ENCODE measurements around the gene MIXL1. TPM values are rescaled to one million over a fixed set of nuclear protein-coding genes. Genes with fewer than 3 reads are reported as not detected.
A peak's percentile ranks its signal among the peaks of the same experiment; 100 is the strongest.

The MIXL1 gene
- total RNA-seq, 1 experiment from 2014 or later: not detected

- Histone ChIP-seq H3K36me3 (no peaks in the 10 kb centered on the region), H3K27me3 (no peaks in the 10 kb centered on the region), H3K4me3 (no peak overlapping the region), H3K9me3 (no peaks in the 10 kb centered on the region)
- no peak for DNase-seq
Observed at GRCh38 chr1:226209307-226210059, 14.0 kb upstream of the MIXL1 start.

GRCh38 chr1:226210571-226211176 is 12.8 kb upstream of the MIXL1 start:
- Histone ChIP-seq H3K36me3 (no peaks in the 10 kb centered on the region), H3K9me3 (no peaks in the 10 kb centered on the region), H3K4me3 (no peak overlapping the region), H3K27me3 (no peaks in the 10 kb centered on the region)
- DNase-seq: no peak

- no peaks in the 10 kb centered on the region for H3K9me3 ChIP-seq
- no peak for DNase-seq
Observed at GRCh38 chr1:226211181-226211821, 12.2 kb upstream of the MIXL1 start.

GRCh38 chr1:226212545-226212944 is 10.9 kb upstream of the MIXL1 start:
- H3K9me3 ChIP-seq: no peaks in the 10 kb centered on the region
- no peaks in the 10 kb centered on the region for H3K36me3 ChIP-seq
- DNase-seq: no peak
- H3K27me3 ChIP-seq: no peaks in the 10 kb centered on the region
- no peak overlapping the region for H3K4me3 ChIP-seq

More at GRCh38 chr1:226211181-226211821, 12.2 kb upstream of the MIXL1 start:
- no peak overlapping the region for H3K4me3 ChIP-seq
- no peaks in the 10 kb centered on the region for H3K36me3 ChIP-seq
- no peaks in the 10 kb centered on the region for H3K27me3 ChIP-seq

GRCh38 chr1:226215239-226215638 is 8.2 kb upstream of the MIXL1 start:
- Histone ChIP-seq H3K36me3 (no peaks in the 10 kb centered on the region), H3K9me3 (no peaks in the 10 kb centered on the region), H3K4me3 (no peak overlapping the region), H3K27me3 (no peaks in the 10 kb centered on the region)
- no peak for DNase-seq

GRCh38 chr1:226216056-226216455 is 7.4 kb upstream of the MIXL1 start:
- Histone ChIP-seq H3K27me3 (no peaks in the 10 kb centered on the region), H3K9me3 (no peaks in the 10 kb centered on the region), H3K4me3 (no peak overlapping the region), H3K36me3 (no peaks in the 10 kb centered on the region)
- DNase-seq: no peak

- no peak for DNase-seq
- Histone ChIP-seq H3K4me3 (no peak overlapping the region), H3K36me3 (no peaks in the 10 kb centered on the region), H3K9me3 (no peaks in the 10 kb centered on the region), H3K27me3 (no peaks in the 10 kb centered on the region)
Observed at GRCh38 chr1:226217273-226217672, 6.2 kb upstream of the MIXL1 start.

GRCh38 chr1:226220473-226221189 is 2.8 kb upstream of the MIXL1 start:
- DNase-seq: no peak
- Histone ChIP-seq H3K36me3 (no peaks in the 10 kb centered on the region), H3K9me3 (no peaks in the 10 kb centered on the region)

GRCh38 chr1:226222686-226223085 is 778 bp upstream of the MIXL1 start:
- no peak for DNase-seq
- Histone ChIP-seq H3K36me3 (no peaks in the 10 kb centered on the region), H3K9me3 (no peaks in the 10 kb centered on the region), H3K27me3 (no peaks in the 10 kb centered on the region), H3K4me3 (no peak overlapping the region)

More at GRCh38 chr1:226220473-226221189, 2.8 kb upstream of the MIXL1 start:
- no peak overlapping the region for H3K4me3 ChIP-seq
- H3K27me3 ChIP-seq: no peaks in the 10 kb centered on the region

GRCh38 chr1:226223786-226224244 is 351 bp downstream of the MIXL1 start:
- peak; percentile 16 for DNase-seq
- H3K27me3 ChIP-seq: no peaks in the 10 kb centered on the region

GRCh38 chr1:226226601-226227000 is 3.1 kb downstream of the MIXL1 start:
- DNase-seq: no peak
- no peaks in the 10 kb centered on the region for H3K36me3 ChIP-seq
- no peaks in the 10 kb centered on the region for H3K27me3 ChIP-seq
- H3K4me3 ChIP-seq: no peak overlapping the region
- H3K9me3 ChIP-seq: no peaks in the 10 kb centered on the region

More at GRCh38 chr1:226223786-226224244, 351 bp downstream of the MIXL1 start:
- Histone ChIP-seq H3K9me3 (no peaks in the 10 kb centered on the region), H3K4me3 (peak overlapping the region; percentile 36), H3K36me3 (no peaks in the 10 kb centered on the region)

GRCh38 chr1:226233293-226233692 is 9.8 kb downstream of the MIXL1 start:
- peaks cover 16% of the 10 kb centered on the region for H3K36me3 ChIP-seq
- DNase-seq: no peak
- H3K9me3 ChIP-seq: no peaks in the 10 kb centered on the region
- H3K27me3 ChIP-seq: no peaks in the 10 kb centered on the region
- no peak overlapping the region for H3K4me3 ChIP-seq

GRCh38 chr1:226233806-226234205 is 10.3 kb downstream of the MIXL1 start:
- no peaks in the 10 kb centered on the region for H3K9me3 ChIP-seq
- peaks cover 16% of the 10 kb centered on the region for H3K36me3 ChIP-seq
- no peak for DNase-seq
- H3K27me3 ChIP-seq: no peaks in the 10 kb centered on the region
- H3K4me3 ChIP-seq: no peak overlapping the region

- Histone ChIP-seq H3K9me3 (no peaks in the 10 kb centered on the region), H3K4me3 (no peak overlapping the region), H3K36me3 (peaks cover 16% of the 10 kb centered on the region), H3K27me3 (no peaks in the 10 kb centered on the region)
- DNase-seq: no peak
Observed at GRCh38 chr1:226236826-226237225, 13.4 kb downstream of the MIXL1 start.

- peaks cover 17% of the 10 kb centered on the region for H3K36me3 ChIP-seq
- H3K27me3 ChIP-seq: no peaks in the 10 kb centered on the region
- no peaks in the 10 kb centered on the region for H3K9me3 ChIP-seq
- DNase-seq: no peak
- no peak overlapping the region for H3K4me3 ChIP-seq
Observed at GRCh38 chr1:226239421-226239820, 16.0 kb downstream of the MIXL1 start.

- H3K9me3 ChIP-seq: no peaks in the 10 kb centered on the region
- no peak overlapping the region for H3K4me3 ChIP-seq
- peaks cover 29% of the 10 kb centered on the region for H3K36me3 ChIP-seq
- no peak for DNase-seq
- no peaks in the 10 kb centered on the region for H3K27me3 ChIP-seq
Observed at GRCh38 chr1:226248091-226248490, 24.6 kb downstream of the MIXL1 start.

- H3K36me3 ChIP-seq: peaks cover 29% of the 10 kb centered on the region
- no peak overlapping the region for H3K4me3 ChIP-seq
- H3K9me3 ChIP-seq: no peaks in the 10 kb centered on the region
- DNase-seq: no peak
- H3K27me3 ChIP-seq: no peaks in the 10 kb centered on the region
Observed at GRCh38 chr1:226248796-226249195, 25.3 kb downstream of the MIXL1 start.
